Activated naive CD8-positive, alpha-beta T cell treated with anti-CD3 and anti-CD28 coated beads, Interleukin-2, amount 50 U/mL, for 24 hours (primary cell): Measurements from ENCODE around the gene KRT1.

Experiments
- ATAC-seq: fragments of 150-1000 bp; cut with Tn5 transposase; one replicate; pipeline ENCODE4 v1.10.0; 2021
- DNase-seq: peaks from one replicate; pipeline ENCODE4 v3.0.0; 2021
- H3K27ac Mint-ChIP-seq: one replicate; pipeline ENCODE4 v1.8.0; 2021; ENCODE audit warnings: mild to moderate bottlenecking, mixed read lengths
- H3K27me3 Mint-ChIP-seq: one replicate; pipeline ENCODE4 v1.8.0; 2021; ENCODE audit warnings: mixed read lengths
- H3K36me3 Mint-ChIP-seq: one replicate; pipeline ENCODE4 v1.8.0; 2021; ENCODE audit warnings: low read depth, mixed read lengths
- H3K4me1 Mint-ChIP-seq: one replicate; pipeline ENCODE4 v1.8.0; 2021; ENCODE audit warnings: mixed read lengths
- H3K4me3 Mint-ChIP-seq: one replicate; pipeline ENCODE4 v1.8.0; 2021; ENCODE audit warnings: mild to moderate bottlenecking, moderate library complexity, mixed read lengths
- H3K9me3 Mint-ChIP-seq: one replicate; pipeline ENCODE4 v1.8.0; 2021; ENCODE audit warnings: mixed read lengths

The KRT1 gene

GRCh38 chr12:52667509-52667908 is 12.7 kb downstream of the KRT1 start:
- H3K27ac Mint-ChIP-seq: no peak overlapping the region
- H3K9me3 Mint-ChIP-seq: no peaks in the 10 kb centered on the region
- H3K4me3 Mint-ChIP-seq: no peak overlapping the region
- ATAC-seq (no peak), DNase-seq (no peak)
- H3K36me3 Mint-ChIP-seq: no peaks in the 10 kb centered on the region
- H3K4me1 Mint-ChIP-seq: peaks cover under 1% of the 10 kb centered on the region
- no peaks in the 10 kb centered on the region for H3K27me3 Mint-ChIP-seq

- Mint-ChIP-seq H3K36me3 (no peaks in the 10 kb centered on the region), H3K9me3 (no peaks in the 10 kb centered on the region), H3K27ac (no peak overlapping the region), H3K4me3 (no peak overlapping the region), H3K27me3 (no peaks in the 10 kb centered on the region), H3K4me1 (peaks cover 7% of the 10 kb centered on the region)
- no peak for ATAC-seq
- DNase-seq: no peak
Observed at GRCh38 chr12:52666471-52666870, 13.7 kb downstream of the KRT1 start.

GRCh38 chr12:52663420-52663819 is 16.8 kb downstream of the KRT1 start:
- ATAC-seq: no peak
- no peak overlapping the region for H3K27ac Mint-ChIP-seq
- no peak overlapping the region for H3K4me3 Mint-ChIP-seq
- H3K36me3 Mint-ChIP-seq: no peaks in the 10 kb centered on the region
- no peaks in the 10 kb centered on the region for H3K9me3 Mint-ChIP-seq
- peaks cover 7% of the 10 kb centered on the region for H3K4me1 Mint-ChIP-seq
- H3K27me3 Mint-ChIP-seq: no peaks in the 10 kb centered on the region
- DNase-seq: no peak

- DNase-seq: no peak
Observed at GRCh38 chr12:52662918-52663229, 17.3 kb downstream of the KRT1 start.

GRCh38 chr12:52662093-52662917 is 17.9 kb downstream of the KRT1 start:
- no peak for ATAC-seq
- Mint-ChIP-seq H3K9me3 (no peaks in the 10 kb centered on the region), H3K27ac (no peak overlapping the region), H3K4me1 (peaks cover 7% of the 10 kb centered on the region), H3K4me3 (no peak overlapping the region), H3K36me3 (no peaks in the 10 kb centered on the region), H3K27me3 (no peaks in the 10 kb centered on the region)
- DNase-seq: no peak

More at GRCh38 chr12:52662918-52663229, 17.3 kb downstream of the KRT1 start:
- Mint-ChIP-seq H3K4me3 (no peak overlapping the region), H3K27ac (no peak overlapping the region), H3K4me1 (peaks cover 7% of the 10 kb centered on the region), H3K9me3 (no peaks in the 10 kb centered on the region), H3K27me3 (no peaks in the 10 kb centered on the region), H3K36me3 (no peaks in the 10 kb centered on the region)
- ATAC-seq: no peak

GRCh38 chr12:52661668-52662067 is 18.5 kb downstream of the KRT1 start:
- Mint-ChIP-seq H3K36me3 (no peaks in the 10 kb centered on the region), H3K4me3 (no peak overlapping the region), H3K27ac (no peak overlapping the region), H3K9me3 (no peaks in the 10 kb centered on the region), H3K27me3 (no peaks in the 10 kb centered on the region), H3K4me1 (peaks cover 7% of the 10 kb centered on the region)
- DNase-seq (no peak), ATAC-seq (no peak)

- no peaks in the 10 kb centered on the region for H3K9me3 Mint-ChIP-seq
- no peaks in the 10 kb centered on the region for H3K36me3 Mint-ChIP-seq
- H3K27me3 Mint-ChIP-seq: no peaks in the 10 kb centered on the region
- H3K27ac Mint-ChIP-seq: no peak overlapping the region
- DNase-seq: no peak
- H3K4me3 Mint-ChIP-seq: no peak overlapping the region
- peaks cover 7% of the 10 kb centered on the region for H3K4me1 Mint-ChIP-seq
- ATAC-seq: no peak
Observed at GRCh38 chr12:52660934-52661499, 19.2 kb downstream of the KRT1 start.

- Mint-ChIP-seq H3K27me3 (no peaks in the 10 kb centered on the region), H3K4me1 (peaks cover 7% of the 10 kb centered on the region), H3K9me3 (no peaks in the 10 kb centered on the region), H3K27ac (no peak overlapping the region), H3K4me3 (no peak overlapping the region), H3K36me3 (no peaks in the 10 kb centered on the region)
- ATAC-seq (no peak), DNase-seq (no peak)
Observed at GRCh38 chr12:52659951-52660350, 20.3 kb downstream of the KRT1 start.

GRCh38 chr12:52659395-52659794 is 20.8 kb downstream of the KRT1 start:
- no peak overlapping the region for H3K4me3 Mint-ChIP-seq
- ATAC-seq (no peak), DNase-seq (no peak)
- H3K4me1 Mint-ChIP-seq: peaks cover 7% of the 10 kb centered on the region
- no peak overlapping the region for H3K27ac Mint-ChIP-seq
- no peaks in the 10 kb centered on the region for H3K9me3 Mint-ChIP-seq
- H3K27me3 Mint-ChIP-seq: no peaks in the 10 kb centered on the region
- no peaks in the 10 kb centered on the region for H3K36me3 Mint-ChIP-seq

- DNase-seq (no peak), ATAC-seq (no peak)
- Mint-ChIP-seq H3K4me3 (no peak overlapping the region), H3K9me3 (no peaks in the 10 kb centered on the region), H3K4me1 (peaks cover 7% of the 10 kb centered on the region), H3K36me3 (no peaks in the 10 kb centered on the region), H3K27me3 (no peaks in the 10 kb centered on the region), H3K27ac (no peak overlapping the region)
Observed at GRCh38 chr12:52658196-52658595, 22.0 kb downstream of the KRT1 start.

- Mint-ChIP-seq H3K4me1 (peaks cover 6% of the 10 kb centered on the region), H3K27ac (no peak overlapping the region), H3K9me3 (no peaks in the 10 kb centered on the region), H3K27me3 (no peaks in the 10 kb centered on the region), H3K36me3 (no peaks in the 10 kb centered on the region), H3K4me3 (no peak overlapping the region)
- no peak for DNase-seq
- no peak for ATAC-seq
Observed at GRCh38 chr12:52657250-52657902, 22.8 kb downstream of the KRT1 start.

GRCh38 chr12:52656616-52657015 is 23.6 kb downstream of the KRT1 start:
- DNase-seq (no peak), ATAC-seq (no peak)
- no peaks in the 10 kb centered on the region for H3K9me3 Mint-ChIP-seq

GRCh38 chr12:52655720-52656124 is 24.5 kb downstream of the KRT1 start:
- Mint-ChIP-seq H3K4me3 (no peak overlapping the region), H3K27me3 (no peaks in the 10 kb centered on the region), H3K36me3 (no peaks in the 10 kb centered on the region), H3K27ac (no peak overlapping the region), H3K9me3 (no peaks in the 10 kb centered on the region), H3K4me1 (no peaks in the 10 kb centered on the region)
- ATAC-seq: no peak
- DNase-seq: no peak

More at GRCh38 chr12:52656616-52657015, 23.6 kb downstream of the KRT1 start:
- H3K27me3 Mint-ChIP-seq: no peaks in the 10 kb centered on the region
- H3K27ac Mint-ChIP-seq: no peak overlapping the region
- no peak overlapping the region for H3K4me3 Mint-ChIP-seq
- no peaks in the 10 kb centered on the region for H3K4me1 Mint-ChIP-seq
- H3K36me3 Mint-ChIP-seq: no peaks in the 10 kb centered on the region

- Mint-ChIP-seq H3K4me1 (no peaks in the 10 kb centered on the region), H3K9me3 (no peaks in the 10 kb centered on the region), H3K27ac (no peak overlapping the region), H3K36me3 (no peaks in the 10 kb centered on the region), H3K27me3 (no peaks in the 10 kb centered on the region), H3K4me3 (no peak overlapping the region)
- peak; percentile 46 for ATAC-seq
- DNase-seq: no peak
Observed at GRCh38 chr12:52655251-52655650, 25.0 kb downstream of the KRT1 start.

- Mint-ChIP-seq H3K4me3 (no peak within 1 kb of the TSS), H3K27ac (no peak within 1 kb of the TSS), H3K36me3 (no peaks in the 10 kb centered on the region), H3K4me1 (peaks cover 22% of the 10 kb centered on the region), H3K9me3 (no peaks in the 10 kb centered on the region), H3K27me3 (no peaks in the 10 kb centered on the region)
- no peak for DNase-seq
- no peak for ATAC-seq
Observed at GRCh38 chr12:52651726-52652261, 28.4 kb downstream of the KRT1 start, which contains the start of gene KRT2. Gene KRT2, minus strand, starts transcription at chr12:52652211. Its CDS starts 69 bp downstream, at chr12:52652142.
